Endothelial cell (in vitro differentiated cells): Measurements from ENCODE around the gene MYDGF. TPM values are rescaled to one million over a fixed set of nuclear protein-coding genes. Genes with fewer than 3 reads are reported as not detected.

ENCODE experiments used
- DNase-seq: peaks from one replicate; pipeline ENCODE4 v3.0.0; 2021; ENCODE audit warnings: low spot score
- H3K27ac Mint-ChIP-seq: one replicate; pipeline ENCODE4 v1.8.0; 2021; ENCODE audit warnings: mixed read lengths, inconsistent platforms; ENCODE audit not compliant: unreplicated experiment
- H3K27me3 Mint-ChIP-seq: one replicate; pipeline ENCODE4 v1.8.0; 2021; ENCODE audit warnings: mild to moderate bottlenecking, moderate library complexity, mixed read lengths, inconsistent platforms; ENCODE audit not compliant: unreplicated experiment
- H3K36me3 Mint-ChIP-seq: one replicate; pipeline ENCODE4 v1.8.0; 2021; ENCODE audit warnings: mild to moderate bottlenecking, low read depth, mixed read lengths, inconsistent platforms; ENCODE audit not compliant: unreplicated experiment
- H3K4me1 Mint-ChIP-seq: one replicate; pipeline ENCODE4 v1.8.0; 2021; ENCODE audit warnings: mild to moderate bottlenecking, mixed read lengths, inconsistent platforms; ENCODE audit not compliant: unreplicated experiment
- H3K4me3 Mint-ChIP-seq: one replicate; pipeline ENCODE4 v1.8.0; 2021; ENCODE audit warnings: mild to moderate bottlenecking, mixed read lengths, inconsistent platforms; ENCODE audit not compliant: unreplicated experiment
- H3K9me3 Mint-ChIP-seq: one replicate; pipeline ENCODE4 v1.8.0; 2021; ENCODE audit warnings: mixed read lengths, inconsistent platforms; ENCODE audit not compliant: unreplicated experiment
- total RNA-seq: library from RNA; stranded (reverse); fragmentation: NEBNext Ultra II Directional; extraction: Animal tissue kit (Norgen Biotek cat#: 25700); gene quantifications from one replicate; pipeline ENCODE4 v1.2.1, GENCODE V29; 2021; ENCODE audit not compliant: unreplicated experiment
- TF ChIP-seq, protein P1 (sequence below): fragments of 200-600 bp; sonication (generic); IDR thresholded peaks from one replicate; pipeline ENCODE4 v1.5.0; 2021; ENCODE audit warnings: antibody characterized with exemption; ENCODE audit not compliant: unreplicated experiment

The MYDGF gene
- total RNA-seq, 1 donor from 2014 or later = 112 TPM

DNA sequence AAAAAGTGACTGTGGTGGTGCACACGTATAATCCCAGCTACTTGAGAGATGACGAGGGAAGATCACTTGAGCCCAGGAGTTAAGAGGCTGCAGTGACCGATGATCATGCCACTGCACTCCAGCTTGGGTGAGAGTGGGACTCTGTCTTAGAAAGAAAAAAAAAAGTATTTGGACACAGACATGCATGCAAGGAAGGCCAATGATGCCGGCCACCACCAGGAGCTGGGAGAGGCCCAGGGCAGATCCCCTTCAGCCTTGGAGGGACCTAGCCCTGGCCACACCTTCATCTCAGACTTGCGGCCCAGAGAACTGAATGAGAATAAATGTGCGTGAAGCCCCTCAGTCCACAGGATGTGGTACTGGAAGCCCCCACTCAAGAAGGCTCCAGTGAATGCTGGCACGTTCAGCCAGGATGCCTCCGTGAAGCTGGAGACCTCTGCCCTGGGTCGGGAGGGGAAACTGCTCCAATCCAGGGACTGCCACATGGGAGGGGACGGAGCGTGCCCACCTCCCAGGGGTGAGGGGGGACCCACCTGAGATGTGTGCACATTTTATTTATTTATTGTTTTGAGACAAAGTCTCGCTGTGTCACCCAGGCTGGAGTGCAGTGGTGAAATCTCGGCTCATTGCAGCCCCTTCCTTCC lies 16.2 kb downstream of the MYDGF start:
- Mint-ChIP-seq H3K27ac (no peak overlapping the region), H3K27me3 (peaks cover 15% of the 10 kb centered on the region), H3K4me3 (no peak overlapping the region), H3K36me3 (peaks cover 15% of the 10 kb centered on the region), H3K4me1 (peaks cover 20% of the 10 kb centered on the region), H3K9me3 (no peaks in the 10 kb centered on the region)
- TF ChIP-seq, protein P1, sequence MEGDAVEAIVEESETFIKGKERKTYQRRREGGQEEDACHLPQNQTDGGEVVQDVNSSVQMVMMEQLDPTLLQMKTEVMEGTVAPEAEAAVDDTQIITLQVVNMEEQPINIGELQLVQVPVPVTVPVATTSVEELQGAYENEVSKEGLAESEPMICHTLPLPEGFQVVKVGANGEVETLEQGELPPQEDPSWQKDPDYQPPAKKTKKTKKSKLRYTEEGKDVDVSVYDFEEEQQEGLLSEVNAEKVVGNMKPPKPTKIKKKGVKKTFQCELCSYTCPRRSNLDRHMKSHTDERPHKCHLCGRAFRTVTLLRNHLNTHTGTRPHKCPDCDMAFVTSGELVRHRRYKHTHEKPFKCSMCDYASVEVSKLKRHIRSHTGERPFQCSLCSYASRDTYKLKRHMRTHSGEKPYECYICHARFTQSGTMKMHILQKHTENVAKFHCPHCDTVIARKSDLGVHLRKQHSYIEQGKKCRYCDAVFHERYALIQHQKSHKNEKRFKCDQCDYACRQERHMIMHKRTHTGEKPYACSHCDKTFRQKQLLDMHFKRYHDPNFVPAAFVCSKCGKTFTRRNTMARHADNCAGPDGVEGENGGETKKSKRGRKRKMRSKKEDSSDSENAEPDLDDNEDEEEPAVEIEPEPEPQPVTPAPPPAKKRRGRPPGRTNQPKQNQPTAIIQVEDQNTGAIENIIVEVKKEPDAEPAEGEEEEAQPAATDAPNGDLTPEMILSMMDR = no peak
- DNase-seq = no peak

DNA sequence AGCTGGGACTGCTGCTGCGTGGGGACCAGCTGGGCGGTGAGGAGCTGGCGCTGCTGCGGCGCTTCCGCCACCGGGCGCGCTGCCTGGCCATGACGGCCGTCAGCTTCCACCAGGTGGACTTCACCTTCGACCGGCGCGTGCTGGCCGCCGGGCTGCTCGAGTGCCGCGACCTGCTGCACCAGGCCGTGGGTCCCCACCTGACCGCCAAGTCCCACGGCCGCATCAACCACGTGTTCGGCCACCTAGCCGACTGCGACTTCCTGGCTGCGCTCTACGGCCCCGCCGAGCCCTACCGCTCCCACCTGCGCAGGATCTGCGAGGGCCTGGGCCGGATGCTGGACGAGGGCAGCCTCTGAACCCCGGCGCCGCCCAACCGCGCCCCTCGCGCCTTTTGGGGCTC lies 18.1 kb downstream of the MYDGF start:
- Mint-ChIP-seq H3K4me1 (peaks cover 29% of the 10 kb centered on the region), H3K27ac (no peak overlapping the region), H3K4me3 (no peak overlapping the region), H3K27me3 (peaks cover 15% of the 10 kb centered on the region), H3K36me3 (peaks cover 15% of the 10 kb centered on the region), H3K9me3 (no peaks in the 10 kb centered on the region)
- TF ChIP-seq, protein P1 = no peak
- no peak for DNase-seq

GRCh38 chr19:4650159-4650558 lies 20.0 kb downstream of the MYDGF start:
- H3K27me3 Mint-ChIP-seq = peaks cover 17% of the 10 kb centered on the region
- H3K9me3 Mint-ChIP-seq = no peaks in the 10 kb centered on the region
- peaks cover 16% of the 10 kb centered on the region for H3K36me3 Mint-ChIP-seq
- TF ChIP-seq, protein P1 = no peak
- peaks cover 36% of the 10 kb centered on the region for H3K4me1 Mint-ChIP-seq
- H3K27ac Mint-ChIP-seq = peak overlapping the region; percentile 70
- no peak for DNase-seq
- H3K4me3 Mint-ChIP-seq = peak overlapping the region; percentile 25

DNA sequence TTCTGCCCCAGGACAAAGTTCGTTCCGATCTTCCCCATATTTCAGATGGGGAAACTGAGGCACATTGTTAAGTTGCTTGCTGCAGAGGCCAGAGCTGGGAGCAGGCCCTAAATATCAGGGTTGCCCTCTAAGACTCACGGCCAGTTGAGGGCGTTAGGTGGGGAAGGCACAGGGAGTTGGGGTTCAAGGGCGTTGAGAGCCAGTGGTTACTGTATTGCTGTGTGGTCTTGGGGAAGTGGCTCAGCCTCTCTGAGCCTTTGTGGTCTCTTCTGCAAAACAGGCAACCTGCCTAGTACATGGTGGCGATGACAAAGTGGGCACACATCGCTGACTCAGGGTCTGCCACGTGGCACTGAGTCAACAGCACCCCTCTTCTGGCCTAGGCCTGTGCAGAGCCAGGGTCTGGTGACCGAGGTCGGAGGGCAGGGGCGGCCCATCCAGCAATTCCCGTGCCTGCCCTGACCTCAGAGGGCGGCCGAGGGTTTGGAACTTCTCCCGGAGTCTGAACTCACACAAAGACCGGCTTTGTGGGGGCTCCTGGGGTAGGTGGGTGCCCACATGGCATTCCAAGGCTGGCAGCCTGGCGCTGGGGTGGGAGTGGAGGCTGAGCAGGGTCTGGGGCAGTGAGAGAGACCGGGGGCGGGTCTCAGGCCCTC lies 20.6 kb downstream of the MYDGF start:
- H3K9me3 Mint-ChIP-seq = no peaks in the 10 kb centered on the region
- H3K27me3 Mint-ChIP-seq = peaks cover 13% of the 10 kb centered on the region
- peaks cover 32% of the 10 kb centered on the region for H3K4me1 Mint-ChIP-seq
- peak overlapping the region; percentile 80 for H3K4me3 Mint-ChIP-seq
- no peak for DNase-seq
- TF ChIP-seq, protein P1 = no peak
- H3K36me3 Mint-ChIP-seq = peaks cover 10% of the 10 kb centered on the region
- H3K27ac Mint-ChIP-seq = peak overlapping the region; percentile 94
